Right lobe of liver (tissue), 6 donors: ENCODE results near the gene ACSF2. TPM values are rescaled to one million over a fixed set of nuclear protein-coding genes. Genes with fewer than 3 reads are reported as not detected.

Experiments used
- ATAC-seq, 4 donors: fragments of 200-7000 bp; cut with Tn5 transposase; one replicate each; pipeline ENCODE4 v1.9.1; 2020; ENCODE audit warnings: mild to moderate bottlenecking in 4 of 4, moderate library complexity in 4 of 4
- DNase-seq, 3 donors: peaks; one replicate each; pipeline ENCODE4 v3.0.0-alpha.2; 2020
- H3K27ac ChIP-seq, 3 donors: fragments of 200-600 bp; one replicate each; pipeline ENCODE4 v1.8.0; 2022
- H3K27me3 ChIP-seq, 2 donors: fragments of 200-600 bp; one replicate each; pipeline ENCODE4 v1.8.0; 2022
- H3K36me3 ChIP-seq, 4 donors: fragments of 200-600 bp; sonication (generic) in 1 of 4; one replicate each; pipeline versions ENCODE4 v1.5.1 to v1.8.0; 2017 to 2022; ENCODE audit warnings: control low read depth in 1 of 4
- H3K4me1 ChIP-seq, 4 donors: fragments of 200-600 bp; sonication (generic) in 1 of 4; one replicate each; pipeline versions ENCODE4 v1.5.1 to v1.8.0; 2017 to 2022; ENCODE audit warnings: control low read depth in 1 of 4
- H3K4me3 ChIP-seq, 3 donors: fragments of 200-600 bp; one replicate each; pipeline ENCODE4 v1.8.0; 2022
- H3K9me3 ChIP-seq, 4 donors: fragments of 200-600 bp; sonication (generic) in 1 of 4; one replicate each; pipeline versions ENCODE4 v1.5.1 to v1.8.0; 2017 to 2022; ENCODE audit warnings: control low read depth in 1 of 4
- POLR2A ChIP-seq: fragments of 450-650 bp; IDR thresholded peaks from one replicate; pipeline ENCODE4 v1.6.1; 2017; ENCODE audit warnings: antibody characterized with exemption, mild to moderate bottlenecking
- WGBS: methylation state at CpG from one replicate; pipeline ENCODE4 v1.1.6; 2018; ENCODE audit warnings: low coverage, low lambda C conversion rate; ENCODE audit not compliant: insufficient coverage; ENCODE audit errors: missing lambda C conversion rate; 5-methylcytosine and 5-hydroxymethylcytosine counted together
- intact Hi-C, 2 donors: fragments of 100-400 bp; cut with DNase I; formaldehyde crosslinking; loops; one replicate each; pipeline versions ENCODE4 v1.11.2 to v1.14.1; 2022
- total RNA-seq, 6 experiments: library from RNA; depleted of rRNA in 2 of 6; stranded (reverse); fragments of >200 nt in 2 of 6; fragmentation: NEBNext Ultra II Directional in 3 of 6; extraction: Animal tissue kit (Norgen Biotek cat#: 25700) in 3 of 6; gene quantifications; one replicate each; pipeline versions ENCODE4 v1.1.0 to v1.2.4, GENCODE V29; 2016 to 2023
- TF ChIP-seq, protein P1 (sequence below), 4 donors: fragments of 200-600 bp in 3 of 4; fragments of 450-650 bp in 1 of 4; IDR thresholded peaks; one replicate each; pipeline versions ENCODE4 v1.5.1 to v1.8.0; 2016 to 2022; ENCODE audit warnings: antibody characterized with exemption in 4 of 4, mild to moderate bottlenecking in 2 of 4
- donor health status: DM: no; HTN: yes; CAD: no.
- donor health status: DM: no; HTN: no; CAD: no.
- donor health status: DM: no; HTN: no; CAD: no.
- donor health status: DM: no; HTN: yes; CAD: no.
- donor health status: DM: no; HTN: yes; CAD: no.

ACSF2 gene
- total RNA-seq, 6 experiments from 2014 or later: 25.1 to 60.9 (median 36.9) TPM

DNA sequence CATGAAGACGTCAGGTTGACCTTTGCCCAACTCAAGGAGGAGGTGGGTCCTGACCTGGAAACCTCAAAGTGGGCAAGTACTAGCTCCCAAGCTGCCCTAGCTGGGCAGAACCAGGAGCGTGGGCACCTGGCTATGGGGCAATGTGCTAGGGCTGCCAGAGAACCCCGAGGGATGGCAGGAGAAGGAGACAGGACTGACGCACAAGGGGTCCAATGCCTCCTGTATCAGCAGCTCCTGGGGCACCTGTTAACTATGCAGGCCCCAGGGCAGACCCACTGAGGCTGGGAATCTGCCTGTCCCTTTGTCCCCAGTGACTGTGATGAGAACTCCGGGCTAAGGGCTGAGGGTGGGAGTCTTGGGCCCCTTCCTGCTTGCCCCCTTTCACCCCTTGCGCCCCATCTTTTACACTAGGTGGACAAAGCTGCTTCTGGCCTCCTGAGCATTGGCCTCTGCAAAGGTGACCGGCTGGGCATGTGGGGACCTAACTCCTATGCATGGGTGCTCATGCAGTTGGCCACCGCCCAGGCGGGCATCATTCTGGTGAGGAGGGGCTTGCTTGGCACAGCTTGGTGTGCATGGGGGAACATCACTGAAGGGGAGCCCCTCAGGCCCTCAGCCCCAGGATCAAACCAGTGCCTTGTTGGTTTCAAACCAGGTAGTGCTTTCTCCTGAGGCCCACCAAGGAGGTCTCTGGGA lies 35.0 kb downstream of the ACSF2 start:
- intact Hi-C loops: no loop called here
- WGBS: 58% methylated on average over 2 of the region's 9 CpGs
- no peak overlapping the region for H3K27ac ChIP-seq
- DNase-seq (peak in 1 of 3 donors; percentile 49), ATAC-seq (no peak)
- H3K36me3 ChIP-seq: no peaks in the 10 kb centered on the region
- H3K27me3 ChIP-seq: no peaks in the 10 kb centered on the region
- H3K4me1 ChIP-seq: peaks cover 0 to 52% (median 19%) of the 10 kb centered on the region in 4 donors
- no peak overlapping the region for H3K4me3 ChIP-seq
- no peaks in the 10 kb centered on the region for H3K9me3 ChIP-seq
- no peak for TF ChIP-seq POLR2A
- TF ChIP-seq, protein P1, sequence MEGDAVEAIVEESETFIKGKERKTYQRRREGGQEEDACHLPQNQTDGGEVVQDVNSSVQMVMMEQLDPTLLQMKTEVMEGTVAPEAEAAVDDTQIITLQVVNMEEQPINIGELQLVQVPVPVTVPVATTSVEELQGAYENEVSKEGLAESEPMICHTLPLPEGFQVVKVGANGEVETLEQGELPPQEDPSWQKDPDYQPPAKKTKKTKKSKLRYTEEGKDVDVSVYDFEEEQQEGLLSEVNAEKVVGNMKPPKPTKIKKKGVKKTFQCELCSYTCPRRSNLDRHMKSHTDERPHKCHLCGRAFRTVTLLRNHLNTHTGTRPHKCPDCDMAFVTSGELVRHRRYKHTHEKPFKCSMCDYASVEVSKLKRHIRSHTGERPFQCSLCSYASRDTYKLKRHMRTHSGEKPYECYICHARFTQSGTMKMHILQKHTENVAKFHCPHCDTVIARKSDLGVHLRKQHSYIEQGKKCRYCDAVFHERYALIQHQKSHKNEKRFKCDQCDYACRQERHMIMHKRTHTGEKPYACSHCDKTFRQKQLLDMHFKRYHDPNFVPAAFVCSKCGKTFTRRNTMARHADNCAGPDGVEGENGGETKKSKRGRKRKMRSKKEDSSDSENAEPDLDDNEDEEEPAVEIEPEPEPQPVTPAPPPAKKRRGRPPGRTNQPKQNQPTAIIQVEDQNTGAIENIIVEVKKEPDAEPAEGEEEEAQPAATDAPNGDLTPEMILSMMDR (IDR thresholded peaks at IDR 0.05): no peak

DNA sequence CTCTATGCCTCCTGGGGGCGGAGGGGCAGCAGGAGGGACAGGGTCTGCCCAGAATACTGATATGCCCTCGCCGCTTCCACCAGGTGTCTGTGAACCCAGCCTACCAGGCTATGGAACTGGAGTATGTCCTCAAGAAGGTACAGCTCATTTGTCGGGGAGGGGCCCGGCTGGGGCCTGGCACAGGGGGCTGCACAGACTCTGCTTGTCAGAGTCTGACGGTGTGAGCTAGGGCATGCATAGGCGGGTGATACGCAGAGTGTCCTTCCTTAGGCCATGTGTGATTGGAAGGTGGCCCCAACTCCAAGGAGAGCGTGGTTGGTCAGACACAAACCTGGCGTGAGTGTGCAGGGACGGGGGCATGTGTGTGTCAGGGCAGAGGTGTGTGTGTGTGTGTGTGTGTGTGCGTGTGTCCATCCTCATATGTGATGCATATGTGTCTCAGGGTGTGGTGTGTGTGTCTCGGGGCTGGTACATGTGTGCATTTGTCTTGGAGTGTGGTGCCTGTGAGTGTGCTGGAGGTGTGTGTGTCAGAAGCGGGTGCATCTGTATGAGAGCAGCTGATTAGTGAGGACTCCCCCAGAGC lies 35.6 kb downstream of the ACSF2 start:
- 73% methylated on average over 2 of the region's 14 CpGs for WGBS

DNA sequence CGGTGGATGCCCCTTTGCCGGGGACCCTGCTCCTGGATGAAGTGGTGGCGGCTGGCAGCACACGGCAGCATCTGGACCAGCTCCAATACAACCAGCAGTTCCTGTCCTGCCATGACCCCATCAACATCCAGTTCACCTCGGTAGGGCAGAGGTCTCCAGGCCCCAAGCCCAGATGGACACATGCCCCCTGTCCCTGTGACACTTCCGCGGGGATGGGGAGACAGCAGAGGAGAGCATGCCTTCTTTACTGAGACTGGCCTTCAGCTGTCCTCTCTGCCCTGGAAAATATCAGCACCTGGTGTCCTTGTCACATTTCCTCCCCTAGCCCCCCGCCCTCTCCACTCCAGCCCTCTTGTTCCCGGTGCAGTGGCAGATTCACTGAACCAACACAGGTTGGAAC lies 36.4 kb downstream of the ACSF2 start:
- WGBS: 27% methylated on average over 6 of the region's 9 CpGs
- DNase-seq (peak; percentile 61 to 88 (median 84)), ATAC-seq (peak; percentile 33 to 66 (median 60))
- intact Hi-C loops: no loop called here
- H3K4me1 ChIP-seq: peaks cover 0 to 63% (median 23%) of the 10 kb centered on the region in 4 donors
- no peaks in the 10 kb centered on the region for H3K27me3 ChIP-seq
- H3K36me3 ChIP-seq: no peaks in the 10 kb centered on the region
- no peak overlapping the region for H3K4me3 ChIP-seq
- H3K9me3 ChIP-seq: no peaks in the 10 kb centered on the region
- peak overlapping the region in 1 of 3 donors; percentile 7 for H3K27ac ChIP-seq
- TF ChIP-seq POLR2A: no peak
- TF ChIP-seq, protein P1 (IDR thresholded peaks at IDR 0.05): no peak

More for the DNA sequence above, 35.6 kb downstream of the ACSF2 start:
- no peak for TF ChIP-seq POLR2A
- TF ChIP-seq, protein P1 (IDR thresholded peaks at IDR 0.05): no peak
- no peaks in the 10 kb centered on the region for H3K27me3 ChIP-seq
- no peak for DNase-seq
- no peak overlapping the region for H3K27ac ChIP-seq
- H3K4me1 ChIP-seq: peaks cover 0 to 56% (median 20%) of the 10 kb centered on the region in 4 donors
- H3K36me3 ChIP-seq: no peaks in the 10 kb centered on the region
- ATAC-seq: no peak
- no peaks in the 10 kb centered on the region for H3K9me3 ChIP-seq
- intact Hi-C loops: no loop called here
- no peak overlapping the region for H3K4me3 ChIP-seq

DNA sequence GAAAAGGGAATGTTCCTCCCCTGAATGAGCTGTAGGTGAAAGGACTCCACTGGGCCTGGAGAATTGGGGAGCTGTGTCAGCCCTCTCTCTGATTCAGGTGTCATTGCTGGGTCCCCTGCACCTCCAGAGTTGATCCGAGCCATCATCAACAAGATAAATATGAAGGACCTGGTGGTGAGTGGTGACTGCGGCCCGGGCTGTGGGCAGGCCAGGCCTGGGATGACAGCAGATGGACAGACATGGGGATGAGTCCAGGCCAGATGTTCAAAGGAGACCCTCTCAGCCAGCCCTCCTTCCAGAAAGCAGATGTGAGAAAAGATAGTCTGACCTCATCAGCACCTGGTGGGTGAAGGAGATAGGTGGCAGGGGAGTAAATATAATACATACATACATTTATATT lies 38.1 kb downstream of the ACSF2 start:
- TF ChIP-seq POLR2A: no peak
- TF ChIP-seq, protein P1 (IDR thresholded peaks at IDR 0.05): no peak
- no peak for DNase-seq
- Histone ChIP-seq H3K4me1 (peaks cover 0 to 66% (median 24%) of the 10 kb centered on the region in 4 donors), H3K4me3 (no peak overlapping the region), H3K9me3 (no peaks in the 10 kb centered on the region), H3K27me3 (no peaks in the 10 kb centered on the region), H3K36me3 (no peaks in the 10 kb centered on the region), H3K27ac (no peak overlapping the region)
- no peak for ATAC-seq
- intact Hi-C loops: no loop called here
- WGBS: 71% methylated on average over 3 of the region's 3 CpGs
